Ascending aorta (tissue), 2 donors: ENCODE measurements around the gene PLSCR1. TPM values are rescaled to one million over a fixed set of nuclear protein-coding genes. Genes with fewer than 3 reads are reported as not detected.
"Not testable (repeated sequence)": the region's sequence is repeated elsewhere in the genome, so short reads cannot be mapped to it uniquely, and the experiment has no call there.

Experiments used
- DNase-seq, 2 donors: peaks; one replicate each; pipeline ENCODE4 v3.0.0-alpha.2; 2019; ENCODE audit warnings: low spot score in 2 of 2
- H3K27ac ChIP-seq, 2 donors: fragments of 200-600 bp; sonication (generic); one replicate each; pipeline ENCODE4 v1.5.1; 2016 to 2017; ENCODE audit warnings: mild to moderate bottlenecking in 1 of 2
- H3K27me3 ChIP-seq: fragments of 200-600 bp; sonication (generic); one replicate; pipeline ENCODE4 v1.5.1; 2017
- H3K36me3 ChIP-seq, 2 donors: fragments of 200-600 bp; sonication (generic); one replicate each; pipeline ENCODE4 v1.5.1; 2016
- H3K4me1 ChIP-seq, 2 donors: fragments of 200-600 bp; sonication (generic); one replicate each; pipeline ENCODE4 v1.5.1; 2016 to 2017; ENCODE audit warnings: mild to moderate bottlenecking in 1 of 2
- H3K4me3 ChIP-seq, 2 donors: fragments of 200-600 bp; sonication (generic); one replicate each; pipeline ENCODE4 v1.5.1; 2016 to 2017; ENCODE audit warnings: mild to moderate bottlenecking in 1 of 2
- H3K9me3 ChIP-seq, 2 donors: fragments of 200-600 bp; sonication (generic); one replicate each; pipeline ENCODE4 v1.5.1; 2016
- intact Hi-C: fragments of 100-400 bp; cut with DNase I; formaldehyde crosslinking; loops from one replicate; pipeline ENCODE4 v1.15.1; 2023
- total RNA-seq: library from RNA; depleted of rRNA; stranded (reverse); fragments of >200 nt; gene quantifications from one replicate; pipeline ENCODE4 v1.1.0, GENCODE V29; 2016
- TF ChIP-seq, protein P1 (sequence below), 3 experiments: fragments of 200-600 bp in 2 of 3; fragments of 450-650 bp in 1 of 3; sonication (generic) in 2 of 3; IDR thresholded peaks; one replicate each; pipeline ENCODE4 v1.5.1; 2016 to 2019; ENCODE audit warnings: antibody characterized with exemption in 3 of 3, mild to moderate bottlenecking in 1 of 3, moderate library complexity in 1 of 3

Gene PLSCR1
- total RNA-seq, 1 donor from 2014 or later = 62.2 TPM

GRCh38 chr3:146536681-146537080, 7.7 kb downstream of the PLSCR1 start:
- Histone ChIP-seq H3K4me3 (no peak overlapping the region), H3K27me3 (no peaks in the 10 kb centered on the region), H3K27ac (no peak overlapping the region), H3K36me3 (peaks cover 4 to 6% of the 10 kb centered on the region in 2 donors), H3K9me3 (no peaks in the 10 kb centered on the region), H3K4me1 (peaks cover 0 to 8% of the 10 kb centered on the region in 2 donors)
- TF ChIP-seq, protein P1, sequence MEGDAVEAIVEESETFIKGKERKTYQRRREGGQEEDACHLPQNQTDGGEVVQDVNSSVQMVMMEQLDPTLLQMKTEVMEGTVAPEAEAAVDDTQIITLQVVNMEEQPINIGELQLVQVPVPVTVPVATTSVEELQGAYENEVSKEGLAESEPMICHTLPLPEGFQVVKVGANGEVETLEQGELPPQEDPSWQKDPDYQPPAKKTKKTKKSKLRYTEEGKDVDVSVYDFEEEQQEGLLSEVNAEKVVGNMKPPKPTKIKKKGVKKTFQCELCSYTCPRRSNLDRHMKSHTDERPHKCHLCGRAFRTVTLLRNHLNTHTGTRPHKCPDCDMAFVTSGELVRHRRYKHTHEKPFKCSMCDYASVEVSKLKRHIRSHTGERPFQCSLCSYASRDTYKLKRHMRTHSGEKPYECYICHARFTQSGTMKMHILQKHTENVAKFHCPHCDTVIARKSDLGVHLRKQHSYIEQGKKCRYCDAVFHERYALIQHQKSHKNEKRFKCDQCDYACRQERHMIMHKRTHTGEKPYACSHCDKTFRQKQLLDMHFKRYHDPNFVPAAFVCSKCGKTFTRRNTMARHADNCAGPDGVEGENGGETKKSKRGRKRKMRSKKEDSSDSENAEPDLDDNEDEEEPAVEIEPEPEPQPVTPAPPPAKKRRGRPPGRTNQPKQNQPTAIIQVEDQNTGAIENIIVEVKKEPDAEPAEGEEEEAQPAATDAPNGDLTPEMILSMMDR (IDR thresholded peaks at IDR 0.05) = no peak
- intact Hi-C loops = no loop called here
- DNase-seq = no peak

- Histone ChIP-seq H3K36me3 (peaks cover 4 to 21% of the 10 kb centered on the region in 2 donors), H3K27ac (no peak overlapping the region), H3K4me1 (peaks cover 0 to 7% of the 10 kb centered on the region in 2 donors), H3K4me3 (no peak overlapping the region), H3K27me3 (no peaks in the 10 kb centered on the region), H3K9me3 (no peaks in the 10 kb centered on the region)
- no peak for DNase-seq
- TF ChIP-seq, protein P1 (IDR thresholded peaks at IDR 0.05) = no peak
- intact Hi-C loops = no loop called here
These were observed 12.0 kb downstream of the PLSCR1 start for GRCh38 chr3:146532406-146532805.

- no peaks in the 10 kb centered on the region for H3K27me3 ChIP-seq
- no peak overlapping the region for H3K4me3 ChIP-seq
- H3K36me3 ChIP-seq = peaks cover 7 to 31% of the 10 kb centered on the region in 2 donors
- H3K9me3 ChIP-seq = no peaks in the 10 kb centered on the region
- no peaks in the 10 kb centered on the region for H3K4me1 ChIP-seq
- no peak for DNase-seq
- intact Hi-C loops = no loop called here
- TF ChIP-seq, protein P1 (IDR thresholded peaks at IDR 0.05) = no peak
- H3K27ac ChIP-seq = no peak overlapping the region
These were observed 13.8 kb downstream of the PLSCR1 start for GRCh38 chr3:146530609-146531008.

- H3K9me3 ChIP-seq = no peaks in the 10 kb centered on the region
These were observed 15.4 kb downstream of the PLSCR1 start for GRCh38 chr3:146529021-146529420.

GRCh38 chr3:146524961-146525360, 19.4 kb downstream of the PLSCR1 start:
- Histone ChIP-seq H3K4me3 (no peak overlapping the region), H3K36me3 (peaks cover 8 to 43% of the 10 kb centered on the region in 2 donors), H3K27me3 (no peaks in the 10 kb centered on the region), H3K9me3 (no peaks in the 10 kb centered on the region), H3K4me1 (no peaks in the 10 kb centered on the region), H3K27ac (no peak overlapping the region)
- intact Hi-C loops = loop anchor here (10.0 kb wide), 1 partner anchor 1360 kb away; no protein-coding TSS in a partner anchor
- TF ChIP-seq, protein P1 (IDR thresholded peaks at IDR 0.05) = no peak
- no peak for DNase-seq

More at GRCh38 chr3:146529021-146529420, 15.4 kb downstream of the PLSCR1 start:
- no peak overlapping the region for H3K27ac ChIP-seq
- H3K27me3 ChIP-seq = no peaks in the 10 kb centered on the region
- TF ChIP-seq, protein P1 (IDR thresholded peaks at IDR 0.05) = no peak
- DNase-seq = no peak
- H3K4me3 ChIP-seq = no peak overlapping the region
- intact Hi-C loops = loop anchor here (10.0 kb wide), 1 partner anchor 1356 kb away; no protein-coding TSS in a partner anchor
- peaks cover 7 to 36% of the 10 kb centered on the region in 2 donors for H3K36me3 ChIP-seq
- H3K4me1 ChIP-seq = no peaks in the 10 kb centered on the region

DNA sequence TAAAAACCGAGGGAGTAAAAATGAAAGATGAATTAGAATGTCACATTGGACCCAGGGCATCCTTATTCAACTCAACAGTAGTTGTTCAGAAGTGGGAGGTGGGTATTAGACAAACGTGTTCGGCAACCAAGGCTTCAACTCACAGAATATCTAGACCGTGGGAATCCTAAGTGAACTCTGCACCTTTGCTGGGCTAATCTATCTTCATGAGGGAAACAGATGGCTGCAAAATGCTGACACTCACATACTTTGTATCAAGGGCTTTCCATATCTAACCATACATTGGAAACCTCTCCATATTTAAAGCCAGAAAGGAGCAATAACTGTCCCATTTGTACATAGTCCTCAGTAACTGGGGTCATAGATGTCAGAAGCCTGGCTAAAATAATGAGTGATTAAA, 20.9 kb downstream of the PLSCR1 start:
- Histone ChIP-seq H3K27me3 (no peaks in the 10 kb centered on the region), H3K9me3 (no peaks in the 10 kb centered on the region), H3K4me3 (no peak overlapping the region), H3K4me1 (no peaks in the 10 kb centered on the region), H3K27ac (no peak overlapping the region), H3K36me3 (peaks cover 8 to 41% of the 10 kb centered on the region in 2 donors)
- TF ChIP-seq, protein P1 (IDR thresholded peaks at IDR 0.05) = no peak
- DNase-seq = no peak
- intact Hi-C loops = loop anchor here (10.0 kb wide), 1 partner anchor 1361 kb away; no protein-coding TSS in a partner anchor

DNA sequence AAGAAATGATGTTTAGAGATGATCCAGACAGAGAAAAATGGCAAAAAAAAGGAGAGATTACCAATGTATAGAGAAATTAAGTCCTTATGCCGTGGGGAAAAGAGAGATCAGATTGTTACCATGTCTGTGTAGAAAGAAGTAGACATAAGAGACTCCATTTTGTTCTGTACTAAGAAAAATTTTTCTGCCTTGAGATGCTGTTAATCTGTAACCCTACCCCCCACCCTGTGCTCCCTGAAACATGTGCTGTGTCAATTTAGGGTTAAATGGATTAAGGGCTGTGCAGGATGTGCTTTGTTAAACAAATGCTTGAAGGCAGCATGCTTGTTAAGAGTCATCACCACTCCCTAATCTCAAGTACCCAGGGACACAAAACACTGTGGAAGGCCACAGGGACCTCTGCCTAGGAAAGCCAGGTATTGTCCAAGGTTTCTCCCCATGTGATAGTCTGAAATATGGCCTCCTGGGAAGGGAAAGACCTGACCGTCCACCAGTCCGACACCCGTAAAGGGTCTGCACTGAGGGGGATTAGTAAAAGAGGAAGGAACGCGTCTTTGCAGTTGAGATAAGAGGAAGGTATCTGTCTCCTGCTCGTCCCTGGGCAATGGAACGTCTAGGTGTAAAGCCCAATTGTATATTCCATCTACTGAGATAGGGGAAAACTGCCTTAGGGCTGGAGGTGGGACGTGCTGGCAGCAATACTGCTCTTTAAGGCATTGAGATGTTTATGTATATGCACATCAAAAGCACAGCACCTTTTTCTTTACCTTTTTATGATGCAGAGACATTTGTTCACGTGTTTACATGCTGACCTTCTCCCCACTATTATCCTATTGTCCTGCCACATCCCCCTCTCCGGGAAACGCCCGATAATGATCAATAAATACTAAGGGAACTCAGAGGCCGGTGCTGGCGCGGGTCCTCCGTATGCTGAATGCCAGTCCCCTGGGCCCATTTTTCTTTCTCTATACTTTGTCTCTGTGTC, 21.9 kb downstream of the PLSCR1 start:
- not testable (repeated sequence) for H3K4me3 ChIP-seq, H3K27me3 ChIP-seq, H3K9me3 ChIP-seq, DNase-seq, H3K4me1 ChIP-seq, H3K27ac ChIP-seq
- intact Hi-C loops = loop anchor here (10.0 kb wide), 1 partner anchor 1362 kb away; no protein-coding TSS in a partner anchor
- H3K36me3 ChIP-seq = peaks cover 8 to 41% of the 10 kb centered on the region in 2 donors
